Trophoblast cell (in vitro differentiated cells and primary cell): ENCODE results near the gene ST6GALNAC3.

Source experiments
- DNase-seq, 2 donors: peaks; one replicate each; pipeline ENCODE4 v3.0.0-alpha.2; 2016
- H2AFZ ChIP-seq: 2 replicates; pipeline ENCODE4 v1.6.1; 2013; ENCODE audit warnings: low read length, moderate library complexity, mild to moderate bottlenecking; ENCODE audit not compliant: insufficient read depth, poor library complexity
- H2AK5ac ChIP-seq: 2 replicates; pipeline ENCODE4 v1.6.1; 2013; ENCODE audit warnings: mild to moderate bottlenecking, low read length
- H2BK120ac ChIP-seq: 2 replicates; pipeline ENCODE4 v1.6.1; 2013; ENCODE audit warnings: low read length, mild to moderate bottlenecking, moderate library complexity; ENCODE audit not compliant: insufficient read depth, poor library complexity
- H2BK12ac ChIP-seq: 2 replicates; pipeline ENCODE4 v1.6.1; 2013; ENCODE audit warnings: mild to moderate bottlenecking, low read length, moderate library complexity
- H2BK5ac ChIP-seq: 2 replicates; pipeline ENCODE4 v1.6.1; 2013; ENCODE audit warnings: low read length, low read depth, moderate library complexity, mild to moderate bottlenecking; ENCODE audit not compliant: poor library complexity
- H3K14ac ChIP-seq: 2 replicates; pipeline ENCODE4 v1.6.1; 2013; ENCODE audit warnings: mild to moderate bottlenecking, low read length
- H3K18ac ChIP-seq: 2 replicates; pipeline ENCODE4 v1.6.1; 2013; ENCODE audit warnings: mild to moderate bottlenecking, low read length
- H3K23ac ChIP-seq: 2 replicates; pipeline ENCODE4 v1.6.1; 2013; ENCODE audit warnings: low read length
- H3K27ac ChIP-seq: 2 replicates; pipeline ENCODE4 v1.5.1; 2013; ENCODE audit warnings: low read depth, mild to moderate bottlenecking, inconsistent platforms, low read length, moderate library complexity
- H3K27me3 ChIP-seq: 2 replicates; pipeline ENCODE4 v1.6.1; 2013; ENCODE audit warnings: inconsistent platforms, mild to moderate bottlenecking, low read length, moderate library complexity; ENCODE audit not compliant: insufficient read depth
- H3K36me3 ChIP-seq, 2 experiments: 1 replicate in 1 of 2; 2 replicates in 1 of 2; pipeline ENCODE4 v1.6.1; 2013; ENCODE audit warnings: low read length in 2 of 2, mild to moderate bottlenecking in 2 of 2, moderate library complexity in 1 of 2; ENCODE audit not compliant: insufficient read depth in 2 of 2, control insufficient read depth in 1 of 2
- H3K4ac ChIP-seq: 2 replicates; pipeline ENCODE4 v1.6.1; 2013; ENCODE audit warnings: low read depth, mild to moderate bottlenecking, low read length, moderate library complexity
- H3K4me1 ChIP-seq, 2 experiments: 1 replicate in 1 of 2; 2 replicates in 1 of 2; pipeline ENCODE4 v1.6.1; 2013; ENCODE audit warnings: low read length in 2 of 2, mild to moderate bottlenecking in 2 of 2, moderate library complexity in 1 of 2; ENCODE audit not compliant: insufficient read depth in 2 of 2, control insufficient read depth in 1 of 2
- H3K4me2 ChIP-seq: 2 replicates; pipeline ENCODE4 v1.6.1; 2013; ENCODE audit warnings: inconsistent platforms, mild to moderate bottlenecking, low read length, moderate library complexity
- H3K4me3 ChIP-seq: 2 replicates; pipeline ENCODE4 v1.5.1; 2013; ENCODE audit warnings: mild to moderate bottlenecking, low read depth, low read length, inconsistent platforms
- H3K79me1 ChIP-seq: one replicate; pipeline ENCODE4 v1.6.1; 2013; ENCODE audit warnings: low read length
- H3K79me2 ChIP-seq: 2 replicates; pipeline ENCODE4 v1.6.1; 2013; ENCODE audit warnings: low read length, mild to moderate bottlenecking; ENCODE audit not compliant: control insufficient read depth, insufficient read depth, poor library complexity
- H3K9ac ChIP-seq: 2 replicates; pipeline ENCODE4 v1.6.1; 2013; ENCODE audit warnings: mild to moderate bottlenecking, low read length
- H3K9me3 ChIP-seq: 2 replicates; pipeline ENCODE4 v1.6.1; 2013; ENCODE audit warnings: low read depth, mild to moderate bottlenecking, control low read depth, inconsistent platforms, low read length; ENCODE audit not compliant: insufficient read depth
- H4K12ac ChIP-seq: 2 replicates; pipeline ENCODE4 v1.6.1; 2013; ENCODE audit warnings: low read depth, mild to moderate bottlenecking, low read length, moderate library complexity
- H4K8ac ChIP-seq: 2 replicates; pipeline ENCODE4 v1.6.1; 2013; ENCODE audit warnings: low read depth, mild to moderate bottlenecking, low read length, moderate library complexity
- H4K91ac ChIP-seq: one replicate; pipeline ENCODE4 v1.6.1; 2013; ENCODE audit warnings: low read depth, mild to moderate bottlenecking, low read length, moderate library complexity
- WGBS: extraction: QIAGEN DNeasy Blood & Tissue Kit; methylation state at CpG from one replicate; pipeline ENCODE4 v1.1.7; 2013; ENCODE audit warnings: missing lambda C conversion rate; ENCODE audit not compliant: insufficient read length, insufficient coverage; ENCODE audit errors: extremely low coverage; 5-methylcytosine and 5-hydroxymethylcytosine counted together

ST6GALNAC3 gene

DNA sequence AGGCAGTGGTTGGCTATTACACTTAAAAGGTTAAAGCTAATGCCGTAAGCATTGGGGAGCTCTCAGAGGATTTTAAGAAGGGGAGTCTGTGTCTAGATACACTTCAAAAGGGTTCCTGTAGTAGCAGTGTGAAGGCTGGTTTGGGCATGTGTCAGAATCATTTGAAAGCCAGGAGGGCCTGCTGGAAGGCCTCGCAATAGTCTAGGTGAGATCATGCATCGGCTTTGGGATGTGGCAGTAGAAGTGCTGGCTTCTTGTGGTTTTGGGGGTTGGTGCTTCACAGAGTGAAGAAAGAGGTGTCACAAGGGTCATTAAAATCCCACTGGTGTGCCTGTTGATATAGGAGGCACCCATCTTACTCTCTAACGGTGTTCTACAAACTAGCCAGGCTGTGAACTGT lies 85.7 kb downstream of the ST6GALNAC3 start:
- Histone ChIP-seq H4K8ac (no peak overlapping the region), H3K14ac (no peak overlapping the region), H3K27ac (no peak overlapping the region), H2BK12ac (no peak overlapping the region), H3K4me1 (peaks cover 3 to 4% of the 10 kb centered on the region in 2 experiments), H3K23ac (no peak overlapping the region), H3K18ac (no peak overlapping the region), H3K4ac (no peak overlapping the region), H3K79me2 (no peaks in the 10 kb centered on the region), H4K12ac (no peak overlapping the region), H2BK5ac (no peak overlapping the region), H2AFZ (no peak overlapping the region), H3K36me3 (no peaks in the 10 kb centered on the region), H3K27me3 (no peaks in the 10 kb centered on the region), H2AK5ac (no peak overlapping the region), H3K4me2 (no peak overlapping the region), H3K79me1 (no peaks in the 10 kb centered on the region), H3K9me3 (no peaks in the 10 kb centered on the region), H3K4me3 (no peak overlapping the region), H3K9ac (no peak overlapping the region), H2BK120ac (no peak overlapping the region), H4K91ac (no peak overlapping the region)
- WGBS: no CpG with 5 or more reads among the region's 4 CpGs
- DNase-seq: no peak

DNA sequence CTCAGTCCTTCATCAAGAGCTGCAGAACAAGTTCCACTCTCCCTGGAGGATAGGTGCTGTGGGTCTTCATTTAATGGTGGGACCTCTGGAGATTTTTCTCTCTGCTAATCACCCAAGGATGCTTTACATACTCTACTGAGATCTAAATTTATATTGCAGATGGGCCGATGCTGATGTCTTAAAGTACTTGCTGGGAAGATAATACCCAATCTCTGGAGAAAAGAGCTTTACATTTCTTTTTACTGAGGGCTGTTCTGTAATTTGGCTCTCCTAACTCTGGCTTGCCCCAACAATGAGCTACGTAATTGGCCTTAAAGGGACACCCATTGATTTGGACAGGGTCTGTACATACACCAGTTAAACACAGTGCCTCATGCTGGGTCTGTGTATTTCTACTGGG lies 86.9 kb downstream of the ST6GALNAC3 start:
- Histone ChIP-seq H3K4me3 (no peak overlapping the region), H2BK5ac (no peak overlapping the region), H3K9ac (no peak overlapping the region), H2BK120ac (no peak overlapping the region), H3K27me3 (no peaks in the 10 kb centered on the region), H3K36me3 (no peaks in the 10 kb centered on the region), H3K14ac (no peak overlapping the region), H3K79me1 (no peaks in the 10 kb centered on the region), H3K23ac (no peak overlapping the region), H4K91ac (no peak overlapping the region), H4K8ac (no peak overlapping the region), H2AFZ (no peak overlapping the region), H3K9me3 (no peaks in the 10 kb centered on the region), H2AK5ac (no peak overlapping the region), H3K18ac (no peak overlapping the region), H3K4me2 (no peak overlapping the region), H3K27ac (no peak overlapping the region), H3K4me1 (peaks cover 3 to 4% of the 10 kb centered on the region in 2 experiments), H2BK12ac (no peak overlapping the region), H3K4ac (no peak overlapping the region), H3K79me2 (no peaks in the 10 kb centered on the region), H4K12ac (no peak overlapping the region)
- no peak for DNase-seq
- no CpG with 5 or more reads among the region's 2 CpGs for WGBS

GRCh38 chr1:76162254-76162653 lies 87.7 kb downstream of the ST6GALNAC3 start:
- no peak overlapping the region for H3K27ac ChIP-seq
- no CpG with 5 or more reads among the region's 5 CpGs for WGBS
- H3K4me1 ChIP-seq: peaks cover 3 to 4% of the 10 kb centered on the region in 2 experiments
- no peak overlapping the region for H4K12ac ChIP-seq
- H3K4ac ChIP-seq: no peak overlapping the region
- H2BK120ac ChIP-seq: no peak overlapping the region
- no peaks in the 10 kb centered on the region for H3K79me2 ChIP-seq
- no peak overlapping the region for H2BK12ac ChIP-seq
- H3K27me3 ChIP-seq: no peaks in the 10 kb centered on the region
- no peak overlapping the region for H3K18ac ChIP-seq
- no peak overlapping the region for H2AK5ac ChIP-seq
- no peak overlapping the region for H4K8ac ChIP-seq
- H3K79me1 ChIP-seq: no peaks in the 10 kb centered on the region
- H3K14ac ChIP-seq: no peak overlapping the region
- H3K4me3 ChIP-seq: no peak overlapping the region
- no peak overlapping the region for H4K91ac ChIP-seq
- H2BK5ac ChIP-seq: no peak overlapping the region
- no peak overlapping the region for H3K4me2 ChIP-seq
- no peaks in the 10 kb centered on the region for H3K36me3 ChIP-seq
- H3K23ac ChIP-seq: no peak overlapping the region
- no peak for DNase-seq
- no peak overlapping the region for H3K9ac ChIP-seq
- no peak overlapping the region for H2AFZ ChIP-seq
- no peaks in the 10 kb centered on the region for H3K9me3 ChIP-seq

DNA sequence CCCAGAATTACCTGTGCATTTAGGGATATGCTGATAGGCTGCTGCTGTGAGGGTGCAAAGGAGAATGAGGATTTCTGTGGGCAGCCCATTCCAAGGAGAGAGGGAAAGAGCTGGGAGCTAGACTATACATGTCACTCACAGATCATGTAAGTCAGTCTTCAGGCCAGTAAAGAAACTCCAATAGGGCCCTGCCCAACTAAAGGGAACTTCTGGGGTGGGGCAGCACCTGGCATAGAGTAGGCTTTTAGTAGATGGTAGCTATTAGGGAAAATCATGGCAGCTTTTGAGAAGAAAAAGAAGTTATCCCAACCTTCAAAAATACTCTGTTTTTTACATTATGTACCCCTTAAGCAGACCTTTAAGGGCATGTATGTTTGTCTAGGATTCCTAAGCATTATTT lies 89.6 kb downstream of the ST6GALNAC3 start:
- no peak overlapping the region for H2BK12ac ChIP-seq
- H4K8ac ChIP-seq: no peak overlapping the region
- H3K9ac ChIP-seq: no peak overlapping the region
- H3K9me3 ChIP-seq: no peaks in the 10 kb centered on the region
- H3K4me1 ChIP-seq: peaks cover 0 to 2% of the 10 kb centered on the region in 2 experiments
- H3K36me3 ChIP-seq: no peaks in the 10 kb centered on the region
- no peak overlapping the region for H3K27ac ChIP-seq
- no peak overlapping the region for H4K91ac ChIP-seq
- H3K79me2 ChIP-seq: no peaks in the 10 kb centered on the region
- H2AK5ac ChIP-seq: no peak overlapping the region
- no peak overlapping the region for H3K18ac ChIP-seq
- no peak overlapping the region for H3K4me2 ChIP-seq
- no peak overlapping the region for H2BK5ac ChIP-seq
- H3K4ac ChIP-seq: no peak overlapping the region
- no peak overlapping the region for H3K14ac ChIP-seq
- H2AFZ ChIP-seq: no peak overlapping the region
- DNase-seq: no peak
- no peak overlapping the region for H3K23ac ChIP-seq
- H2BK120ac ChIP-seq: no peak overlapping the region
- no peak overlapping the region for H4K12ac ChIP-seq
- H3K79me1 ChIP-seq: no peaks in the 10 kb centered on the region
- no peaks in the 10 kb centered on the region for H3K27me3 ChIP-seq
- no peak overlapping the region for H3K4me3 ChIP-seq
